Activated effector memory CD4-positive, alpha-beta T cell treated with anti-CD3 and anti-CD28 coated beads, Interleukin-2, amount 50 U/mL, for 16 hours (primary cell): ENCODE data around the gene SP7.
"Not testable (repeated sequence)": the region's sequence is repeated elsewhere in the genome, so short reads cannot be mapped to it uniquely, and the experiment has no call there.

Source experiments
- DNase-seq: peaks from one replicate; pipeline ENCODE4 v3.0.0-alpha.2; 2020

SP7 gene

DNA sequence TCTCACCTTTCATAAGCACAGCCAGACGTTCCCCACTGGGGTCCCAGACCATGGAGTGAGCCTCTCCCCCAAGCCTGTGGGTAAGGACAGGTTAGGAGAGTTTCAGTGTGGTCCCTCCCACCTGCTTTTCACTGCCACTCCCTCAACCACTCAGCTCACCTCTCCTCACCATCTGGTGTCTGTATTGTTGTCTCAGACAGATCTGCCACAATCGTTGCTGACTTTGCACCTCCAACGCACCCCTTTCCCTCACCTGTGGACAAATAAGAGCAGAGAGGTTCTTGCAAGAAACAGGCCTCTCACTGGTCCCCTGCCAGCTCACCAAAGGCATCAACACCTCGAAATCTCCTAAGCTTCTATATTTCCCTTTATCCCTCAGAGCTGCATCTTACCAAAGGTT is 27.9 kb downstream of the SP7 start:
- DNase-seq, result no peak

DNA sequence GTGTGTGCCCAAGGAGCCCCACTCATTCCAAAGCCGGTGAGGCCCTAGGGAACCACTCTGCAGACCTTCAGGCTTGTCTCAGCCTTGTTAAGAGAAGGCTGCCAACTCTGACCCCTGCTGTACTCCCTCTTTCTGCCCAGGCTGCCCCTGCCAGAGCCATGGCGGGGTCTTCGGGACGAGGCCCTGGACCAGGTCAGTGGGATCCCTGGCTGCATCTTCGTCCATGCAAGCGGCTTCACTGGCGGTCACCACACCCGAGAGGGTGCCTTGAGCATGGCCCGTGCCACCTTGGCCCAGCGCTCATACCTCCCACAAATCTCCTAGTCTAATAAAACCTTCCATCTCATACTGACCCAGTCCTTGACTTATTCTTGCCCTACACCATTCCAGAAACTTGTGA is 29.3 kb downstream of the SP7 start:
- no peak for DNase-seq

- no peak for DNase-seq
Measured at GRCh38 chr12:53302903-53303302, 33.3 kb downstream of the SP7 start.

DNA sequence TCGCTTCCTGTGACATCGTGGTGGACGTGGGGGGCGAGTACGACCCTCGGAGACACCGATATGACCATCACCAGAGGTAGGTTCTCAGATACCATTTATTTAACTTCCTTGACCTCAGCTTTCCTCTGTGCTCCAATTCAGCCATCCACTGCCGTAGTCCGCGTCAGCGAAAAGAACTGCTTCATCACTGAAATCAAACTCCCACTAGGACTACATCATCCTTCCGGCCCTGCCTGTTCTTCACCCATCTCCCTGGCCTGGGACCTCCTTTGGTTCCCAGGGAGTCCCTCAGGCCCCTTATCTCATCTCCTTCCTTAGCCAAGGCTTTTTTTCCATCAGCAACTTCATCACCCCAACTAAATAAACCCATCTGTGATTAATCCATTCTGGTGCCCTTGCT is 36.0 kb downstream of the SP7 start:
- peak; percentile 66 for DNase-seq

DNA sequence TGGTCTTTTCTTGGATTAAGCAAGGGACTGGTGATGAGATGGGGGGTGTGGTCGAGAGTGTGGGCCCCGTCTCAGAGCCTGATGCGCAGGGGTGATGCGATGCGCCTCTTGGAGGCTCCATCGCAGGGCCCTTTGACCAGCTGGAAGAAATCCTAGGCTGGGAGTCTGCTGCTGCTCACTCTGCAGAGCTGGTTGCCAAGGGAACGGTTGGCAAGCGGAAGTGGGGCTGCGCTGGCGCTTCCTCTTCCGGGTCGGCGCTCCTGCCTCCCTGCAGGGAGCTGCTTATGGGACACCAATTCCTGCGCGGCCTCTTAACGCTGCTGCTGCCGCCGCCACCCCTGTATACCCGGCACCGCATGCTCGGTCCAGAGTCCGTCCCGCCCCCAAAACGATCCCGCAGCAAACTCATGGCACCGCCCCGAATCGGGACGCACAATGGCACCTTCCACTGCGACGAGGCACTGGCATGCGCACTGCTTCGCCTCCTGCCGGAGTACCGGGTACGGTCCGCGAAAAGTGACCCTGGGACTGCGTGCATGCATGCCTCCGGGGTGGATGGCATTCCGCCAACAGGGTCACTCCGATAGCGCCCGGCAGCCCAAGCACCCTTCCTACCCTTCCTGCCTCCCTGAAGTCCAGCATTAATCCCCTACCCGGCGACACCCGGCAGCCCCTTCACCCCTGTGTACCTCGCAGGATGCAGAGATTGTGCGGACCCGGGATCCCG is 36.5 kb downstream of the SP7 start, which contains the start of gene MYG1:
MYG1 (plus strand) TSS at position 242 of the 727 bp plus-strand sequence; CDS start at position 285, 43 bp downstream.
- DNase-seq, result peak; percentile 94

GRCh38 chr12:53299101-53299453 is 37.1 kb downstream of the SP7 start:
- DNase-seq, result peak; percentile 75

- no peak for DNase-seq
Measured at GRCh38 chr12:53298164-53298563, 38.0 kb downstream of the SP7 start.

- DNase-seq, result not testable (repeated sequence)
Measured at GRCh38 chr12:53297106-53297505, 39.0 kb downstream of the SP7 start.

- no peak for DNase-seq
Measured at GRCh38 chr12:53295891-53296219, 40.3 kb downstream of the SP7 start.

GRCh38 chr12:53295070-53295890 is 40.9 kb downstream of the SP7 start, which contains the start of gene PFDN5:
PFDN5 (plus strand) TSS chr12:53295542; CDS start chr12:53295568, 26 bp downstream.
- DNase-seq, result peak; percentile 95

DNA sequence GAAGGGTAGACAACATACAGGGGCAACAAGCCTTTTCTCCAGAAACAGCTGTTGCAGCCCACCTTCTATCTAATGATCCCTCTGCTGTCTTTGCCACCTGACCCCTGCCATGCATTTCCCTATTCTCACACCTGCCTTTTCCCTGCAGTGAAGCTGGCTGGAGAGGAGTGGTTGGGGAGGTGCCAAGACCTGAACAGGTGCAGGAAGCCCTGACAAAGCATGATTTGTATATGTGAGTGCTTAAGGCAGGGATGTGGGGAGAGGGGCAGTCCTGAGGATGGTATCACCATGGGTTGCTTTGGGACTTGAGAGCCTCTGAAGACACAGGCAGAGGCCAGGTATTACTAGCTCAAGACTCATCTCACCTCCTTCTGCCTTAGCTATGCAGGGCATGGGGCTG is 43.7 kb downstream of the SP7 start:
- DNase-seq, result no peak

DNA sequence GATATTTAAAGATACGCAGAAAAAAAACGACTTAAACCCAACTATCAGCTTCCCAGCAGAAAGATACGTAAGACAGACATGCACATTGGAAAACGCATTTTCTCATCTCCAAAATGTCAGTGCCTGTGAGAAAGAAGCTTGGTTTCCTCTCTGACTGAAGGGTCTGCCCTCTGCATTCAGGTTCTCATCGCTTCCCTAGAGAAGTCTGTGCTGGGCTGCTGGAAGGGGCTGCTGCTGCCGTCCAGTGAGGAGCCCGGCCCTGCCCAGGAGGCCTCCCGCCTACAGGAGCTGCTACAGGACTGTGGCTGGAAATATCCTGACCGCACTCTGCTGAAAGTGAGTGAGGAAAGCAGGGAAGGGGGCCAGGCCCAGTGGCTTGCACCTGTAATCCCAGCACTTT is 45.5 kb downstream of the SP7 start:
- DNase-seq, result no peak

- DNase-seq, result no peak
Measured at GRCh38 chr12:53289891-53290290, 46.3 kb downstream of the SP7 start.

GRCh38 chr12:53288322-53288721 is 47.8 kb downstream of the SP7 start:
- DNase-seq, result no peak

- DNase-seq, result peak; percentile 90
Measured at GRCh38 chr12:53287741-53288216, 48.4 kb downstream of the SP7 start.

DNA sequence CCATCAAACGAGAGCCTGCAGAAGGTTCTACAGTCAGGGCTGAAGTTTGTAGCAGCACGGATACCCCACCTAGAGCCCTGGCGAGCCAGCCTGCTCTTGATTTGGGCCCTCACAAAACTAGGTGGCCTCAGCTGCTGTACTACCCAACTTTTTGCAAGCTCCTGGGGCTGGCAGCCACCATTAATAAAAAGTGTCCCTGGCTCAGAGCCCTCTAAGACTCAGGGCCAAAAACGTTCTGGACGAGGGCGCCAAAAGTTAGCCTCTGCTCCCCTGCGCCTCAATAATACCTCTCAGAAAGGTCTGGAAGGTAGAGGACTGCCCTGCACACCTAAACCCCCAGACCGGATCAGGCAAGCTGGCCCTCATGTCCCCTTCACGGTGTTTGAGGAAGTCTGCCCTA is 49.7 kb downstream of the SP7 start:
- DNase-seq, result no peak

DNA sequence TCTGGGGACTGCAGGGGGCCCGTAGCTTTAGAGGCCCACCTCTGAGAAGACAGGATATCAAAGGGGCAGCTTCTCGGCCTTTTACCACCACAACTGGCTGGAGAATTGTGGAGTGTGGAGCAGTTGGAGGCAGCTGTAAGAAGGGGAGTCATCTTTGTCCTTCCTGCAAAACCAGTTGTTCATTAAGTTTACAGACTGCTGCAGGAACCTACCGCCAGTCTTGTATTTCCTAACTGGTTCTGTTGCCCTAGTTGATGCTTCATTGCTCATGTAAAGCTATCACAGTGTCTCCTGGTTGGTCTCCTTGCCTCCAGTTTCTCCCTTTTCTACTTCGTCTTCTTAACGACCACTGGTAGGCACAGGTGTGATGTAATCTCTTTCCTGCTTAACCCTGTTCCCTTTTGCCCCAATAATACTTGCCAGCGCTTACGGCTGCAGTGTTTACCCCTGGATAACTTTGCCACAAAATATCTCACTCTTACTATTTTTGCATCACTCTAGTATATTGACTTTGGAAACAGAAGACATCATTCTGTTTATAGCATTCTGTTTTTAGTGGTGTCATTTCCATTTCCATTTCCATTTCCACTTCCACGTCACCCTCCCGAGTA is 56.2 kb downstream of the SP7 start:
- DNase-seq, result no peak

DNA sequence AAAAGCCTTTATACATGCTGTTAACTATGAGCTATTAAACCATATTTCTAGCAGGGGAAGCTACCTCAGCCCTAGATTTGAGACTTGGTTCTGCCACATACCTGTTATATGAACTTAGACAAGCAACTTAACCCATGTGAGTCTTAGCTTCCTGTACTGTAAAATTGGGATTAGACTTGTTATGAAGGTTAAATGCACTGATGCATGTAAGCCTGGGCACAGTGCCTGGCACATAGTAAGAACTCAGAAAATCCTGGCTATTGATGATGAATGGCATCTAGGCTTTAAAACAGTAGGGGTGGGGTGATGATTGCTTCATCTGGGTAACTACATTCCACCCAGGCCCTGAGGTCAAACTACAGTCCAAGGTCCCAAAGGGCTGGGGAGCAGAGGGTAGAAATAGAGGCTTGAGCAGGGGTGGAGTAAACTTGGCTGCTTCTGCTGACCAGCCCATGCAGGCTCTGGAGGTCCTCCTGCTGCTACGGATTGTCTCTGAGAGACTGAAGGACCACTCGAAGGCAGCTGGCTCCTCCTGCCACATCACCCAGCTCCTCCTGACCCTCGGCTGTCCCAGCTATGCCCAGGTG is 56.8 kb downstream of the SP7 start:
- no peak for DNase-seq

- no peak for DNase-seq
Measured at GRCh38 chr12:53277981-53278380, 58.2 kb downstream of the SP7 start.
